Ovary (tissue), 9 donors: ENCODE data around the gene HK3. TPM values are rescaled to one million over a fixed set of nuclear protein-coding genes. Genes with fewer than 3 reads are reported as not detected.

ENCODE experiments used
- DNase-seq, 5 donors: peaks; one replicate each; pipeline ENCODE4 v3.0.0-alpha.2; 2019 to 2020
- H3K27ac ChIP-seq, 2 donors: fragments of 200-600 bp; one replicate each; pipeline versions ENCODE4 v1.5.1 to v1.8.0; 2019 to 2022
- H3K27me3 ChIP-seq: fragments of 200-600 bp; one replicate; pipeline ENCODE4 v1.8.0; 2022
- H3K36me3 ChIP-seq: fragments of 200-600 bp; sonication (generic); one replicate; pipeline ENCODE4 v1.5.1; 2019
- H3K4me1 ChIP-seq: one replicate; pipeline ENCODE4 v1.8.1; 2013; ENCODE audit warnings: mild to moderate bottlenecking, moderate library complexity; ENCODE audit not compliant: insufficient read depth
- H3K4me3 ChIP-seq: fragments of 200-600 bp; sonication (generic); one replicate; pipeline ENCODE4 v1.5.1; 2017
- H3K9me3 ChIP-seq, 2 donors: fragments of 200-600 bp in 1 of 2; sonication (generic) in 1 of 2; one replicate each; pipeline versions ENCODE4 v1.5.1 to v1.8.1; 2013 to 2019; ENCODE audit warnings: mild to moderate bottlenecking in 1 of 2, moderate library complexity in 1 of 2
- EP300 ChIP-seq: sonication (generic); formaldehyde crosslinking; IDR thresholded peaks from one replicate; pipeline ENCODE4 v1.6.1; 2017; ENCODE audit warnings: antibody characterized with exemption
- POLR2A ChIP-seq: fragments of 450-650 bp; IDR thresholded peaks from one replicate; pipeline ENCODE4 v1.6.1; 2017; ENCODE audit warnings: antibody characterized with exemption, mild to moderate bottlenecking, moderate library complexity
- WGBS, 3 donors: extraction: QIAGEN DNeasy Blood & Tissue Kit in 1 of 3; methylation state at CpG; one replicate each; pipeline versions ENCODE4 v1.1.5 to v1.1.7; 2013 to 2017; 5-methylcytosine and 5-hydroxymethylcytosine counted together
- intact Hi-C, 4 donors: fragments of 100-400 bp; cut with DNase I; formaldehyde crosslinking; loops; one replicate each; pipeline versions ENCODE4 v1.11.0 to v1.15.1; 2022 to 2023
- polyA plus RNA-seq, 2 donors: library from polyadenylated mRNA; stranded (reverse); fragments of 200-250 nt in 1 of 2; fragments of 350-450 nt in 1 of 2; fragmentation: Illumina TruSeq in 1 of 2; extraction: RNeasy Lipid Tissue Mini Kit (QIAGEN cat#74804) in 1 of 2; gene quantifications; one replicate each; pipeline ENCODE4 v1.2.3, GENCODE V29; 2013 to 2014
- total RNA-seq, 7 donors: library from RNA; depleted of rRNA in 2 of 7; stranded (reverse); fragments of >200 nt in 2 of 7; fragmentation: NEBNext Ultra II Directional in 3 of 7; extraction: Animal tissue kit (Norgen Biotek cat#: 25700) in 3 of 7; gene quantifications; one replicate each; pipeline versions ENCODE4 v1.1.0 to v1.2.4, GENCODE V29; 2016 to 2023
- TF ChIP-seq, protein P1 (sequence below), 3 donors: fragments of 450-650 bp in 2 of 3; fragments of 200-600 bp in 1 of 3; IDR thresholded peaks; one replicate each; pipeline versions ENCODE4 v1.5.1 to v1.8.0; 2016 to 2022; ENCODE audit warnings: antibody characterized with exemption in 3 of 3, mild to moderate bottlenecking in 1 of 3
- donor health status: DM: no; HTN: no; CAD: no; lungs with moderate emphysema.
- donor health status: DM: no; HTN: no; CAD: no.
- donor health status: Bipolar disorder and iron deficiency.
- donor health status: DM: yes; HTN: yes; CAD: no.
- donor health status: DM: no; HTN: no; CAD: no.
- donor health status: DM: yes; HTN: yes; CAD: no.

Gene HK3
- total and polyA plus RNA-seq, 9 donors, result 0.61 to 9.9 (median 2.3) TPM

DNA sequence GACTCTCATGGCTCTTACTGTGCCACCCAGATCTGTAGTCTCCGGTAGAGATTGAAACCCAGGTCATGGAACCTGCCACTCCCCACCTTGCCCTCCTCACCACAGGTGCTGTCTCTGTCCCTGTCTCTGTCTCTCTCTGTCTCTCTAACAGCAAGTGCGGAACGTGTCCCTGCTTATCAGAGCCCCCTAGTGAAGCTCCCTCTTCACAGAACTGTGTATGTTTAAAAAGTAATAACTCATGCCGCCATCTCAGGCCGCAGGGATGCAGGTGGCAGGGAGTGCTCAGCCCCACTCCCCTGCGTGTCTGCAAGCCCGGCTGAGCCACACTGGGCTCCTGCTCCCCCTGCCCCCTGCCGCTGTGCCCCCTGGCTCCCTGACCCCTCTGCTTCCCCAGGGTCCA, 45.0 kb downstream of the HK3 start:
- H3K9me3 ChIP-seq, result no peaks in the 10 kb centered on the region
- no peaks in the 10 kb centered on the region for H3K4me1 ChIP-seq
- intact Hi-C loops, result no loop called here
- no peak overlapping the region for H3K4me3 ChIP-seq
- H3K36me3 ChIP-seq, result no peaks in the 10 kb centered on the region
- WGBS, 3 donors, result 23 to 51% (median 26%) methylated on average over 8 of the region's 8 CpGs
- H3K27me3 ChIP-seq, result no peaks in the 10 kb centered on the region
- no peak for DNase-seq
- H3K27ac ChIP-seq, result no peak overlapping the region
- TF ChIP-seq EP300 (no peak), POLR2A (no peak)
- TF ChIP-seq, protein P1, sequence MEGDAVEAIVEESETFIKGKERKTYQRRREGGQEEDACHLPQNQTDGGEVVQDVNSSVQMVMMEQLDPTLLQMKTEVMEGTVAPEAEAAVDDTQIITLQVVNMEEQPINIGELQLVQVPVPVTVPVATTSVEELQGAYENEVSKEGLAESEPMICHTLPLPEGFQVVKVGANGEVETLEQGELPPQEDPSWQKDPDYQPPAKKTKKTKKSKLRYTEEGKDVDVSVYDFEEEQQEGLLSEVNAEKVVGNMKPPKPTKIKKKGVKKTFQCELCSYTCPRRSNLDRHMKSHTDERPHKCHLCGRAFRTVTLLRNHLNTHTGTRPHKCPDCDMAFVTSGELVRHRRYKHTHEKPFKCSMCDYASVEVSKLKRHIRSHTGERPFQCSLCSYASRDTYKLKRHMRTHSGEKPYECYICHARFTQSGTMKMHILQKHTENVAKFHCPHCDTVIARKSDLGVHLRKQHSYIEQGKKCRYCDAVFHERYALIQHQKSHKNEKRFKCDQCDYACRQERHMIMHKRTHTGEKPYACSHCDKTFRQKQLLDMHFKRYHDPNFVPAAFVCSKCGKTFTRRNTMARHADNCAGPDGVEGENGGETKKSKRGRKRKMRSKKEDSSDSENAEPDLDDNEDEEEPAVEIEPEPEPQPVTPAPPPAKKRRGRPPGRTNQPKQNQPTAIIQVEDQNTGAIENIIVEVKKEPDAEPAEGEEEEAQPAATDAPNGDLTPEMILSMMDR (IDR thresholded peaks at IDR 0.05), result no peak

DNA sequence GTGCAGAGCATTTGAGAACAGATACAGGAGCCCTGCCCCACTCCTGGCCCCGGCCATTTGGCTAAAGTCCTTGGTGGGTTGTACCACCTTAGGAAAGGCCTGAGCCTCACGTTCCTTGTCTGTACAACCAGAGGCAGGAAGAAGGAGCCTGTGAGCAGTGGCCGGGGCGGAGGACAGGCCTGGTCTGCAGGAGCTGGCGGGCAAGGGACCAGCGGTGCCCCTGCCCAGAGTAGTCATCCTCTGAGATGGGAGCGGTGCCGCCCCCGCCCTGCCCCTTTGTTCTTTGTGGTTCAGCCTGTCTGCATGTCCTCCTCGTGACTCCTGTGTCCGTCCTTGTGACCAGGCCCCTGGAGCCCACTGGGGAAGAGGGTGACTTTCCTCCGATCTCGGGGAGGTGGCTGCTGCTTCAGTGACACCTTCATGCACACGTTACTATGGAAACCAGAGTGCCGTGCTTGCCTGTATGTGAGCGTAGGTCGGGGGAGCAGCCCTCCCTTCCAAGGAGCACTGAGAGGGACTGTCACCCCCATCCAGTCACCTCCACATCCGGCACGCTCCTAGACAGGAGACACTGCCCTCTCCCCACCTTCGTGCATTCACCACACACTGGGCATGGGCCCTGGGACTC, 45.9 kb downstream of the HK3 start:
- Histone ChIP-seq H3K4me1 (no peaks in the 10 kb centered on the region), H3K9me3 (no peaks in the 10 kb centered on the region), H3K27ac (no peak overlapping the region), H3K4me3 (no peak overlapping the region), H3K36me3 (no peaks in the 10 kb centered on the region), H3K27me3 (no peaks in the 10 kb centered on the region)
- intact Hi-C loops, result no loop called here
- no peak for DNase-seq
- no peak for TF ChIP-seq POLR2A
- 68 to 80% (median 76%) methylated on average over 20 of the region's 20 CpGs for WGBS, 3 donors

DNA sequence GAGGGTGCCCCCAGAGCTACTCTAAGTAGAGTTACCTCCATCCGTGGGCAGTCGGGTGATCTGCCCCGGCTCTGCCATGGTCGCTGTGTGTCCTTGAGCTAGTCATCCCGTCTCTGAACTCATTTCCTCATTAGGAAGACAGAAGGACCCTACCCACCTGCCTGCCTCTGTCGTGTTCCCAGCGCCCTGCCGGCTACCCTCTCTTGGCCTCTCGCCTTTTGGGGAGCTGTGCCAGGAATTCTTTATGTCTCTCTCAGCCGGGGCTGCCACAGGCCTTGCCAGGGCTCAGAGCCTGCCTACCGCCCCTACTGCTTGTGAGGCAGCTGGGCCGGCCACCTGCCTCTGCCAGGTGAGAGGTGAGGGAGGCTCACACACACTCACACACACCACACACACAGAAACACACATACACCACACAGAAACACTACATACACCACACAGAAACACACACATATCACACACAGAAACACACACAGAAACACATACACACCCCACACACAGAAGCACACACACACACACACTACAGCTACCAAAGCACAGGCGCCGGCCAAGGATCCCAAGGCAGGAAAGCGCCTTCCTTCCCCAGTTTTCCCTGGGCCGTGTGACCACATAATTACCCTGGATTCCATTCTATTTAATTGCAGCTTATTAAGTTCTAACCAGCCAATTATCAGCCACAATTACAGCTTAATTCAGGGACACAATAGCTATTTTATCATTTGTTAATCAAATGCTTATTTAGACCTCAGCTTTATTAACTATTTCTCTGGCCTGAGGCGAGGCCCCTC, 47.1 kb downstream of the HK3 start:
- TF ChIP-seq, protein P1 (IDR thresholded peaks at IDR 0.05), result no peak
- TF ChIP-seq EP300 (no peak), POLR2A (no peak)
- no peaks in the 10 kb centered on the region for H3K27me3 ChIP-seq

DNA sequence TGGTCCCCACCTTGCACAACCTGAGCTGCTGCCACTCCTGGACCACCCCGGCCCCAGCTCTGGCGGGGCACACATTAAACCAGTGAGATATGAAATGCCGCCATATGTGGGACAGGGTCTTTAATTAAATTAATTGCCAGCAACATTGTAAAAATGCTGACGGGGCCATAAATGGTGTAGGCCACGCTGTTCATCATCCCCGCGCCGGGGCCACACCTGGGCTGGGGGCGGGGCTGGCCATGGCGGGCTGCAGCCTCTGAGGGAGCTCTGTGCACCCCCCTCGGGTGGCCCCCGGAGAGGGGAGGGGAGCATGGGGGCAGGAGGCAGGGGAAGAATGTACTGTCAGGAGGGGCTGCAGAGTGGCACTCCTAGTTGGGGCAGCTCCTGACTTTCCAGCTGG, 47.8 kb downstream of the HK3 start:
- no peak overlapping the region for H3K4me3 ChIP-seq
- H3K27me3 ChIP-seq, result no peaks in the 10 kb centered on the region
- TF ChIP-seq POLR2A (no peak), EP300 (no peak)
- TF ChIP-seq, protein P1 (IDR thresholded peaks at IDR 0.05), result no peak
- intact Hi-C loops, result no loop called here
- H3K27ac ChIP-seq, result no peak overlapping the region
- H3K9me3 ChIP-seq, result no peaks in the 10 kb centered on the region
- no peak for DNase-seq
- WGBS, 3 donors, result 48 to 59% (median 52%) methylated on average over 12 of the region's 12 CpGs
- no peaks in the 10 kb centered on the region for H3K4me1 ChIP-seq
- no peaks in the 10 kb centered on the region for H3K36me3 ChIP-seq

More for the DNA sequence above, 47.1 kb downstream of the HK3 start:
- no peak overlapping the region for H3K4me3 ChIP-seq
- no peaks in the 10 kb centered on the region for H3K36me3 ChIP-seq
- H3K4me1 ChIP-seq, result no peaks in the 10 kb centered on the region
- intact Hi-C loops, result no loop called here
- H3K9me3 ChIP-seq, result no peaks in the 10 kb centered on the region
- 48 to 58% (median 54%) methylated on average over 17 of the region's 17 CpGs for WGBS, 3 donors
- no peak overlapping the region for H3K27ac ChIP-seq
- DNase-seq, result no peak
